ENCODE measurements around the gene HS3ST6.

HS3ST6 gene

DNA sequence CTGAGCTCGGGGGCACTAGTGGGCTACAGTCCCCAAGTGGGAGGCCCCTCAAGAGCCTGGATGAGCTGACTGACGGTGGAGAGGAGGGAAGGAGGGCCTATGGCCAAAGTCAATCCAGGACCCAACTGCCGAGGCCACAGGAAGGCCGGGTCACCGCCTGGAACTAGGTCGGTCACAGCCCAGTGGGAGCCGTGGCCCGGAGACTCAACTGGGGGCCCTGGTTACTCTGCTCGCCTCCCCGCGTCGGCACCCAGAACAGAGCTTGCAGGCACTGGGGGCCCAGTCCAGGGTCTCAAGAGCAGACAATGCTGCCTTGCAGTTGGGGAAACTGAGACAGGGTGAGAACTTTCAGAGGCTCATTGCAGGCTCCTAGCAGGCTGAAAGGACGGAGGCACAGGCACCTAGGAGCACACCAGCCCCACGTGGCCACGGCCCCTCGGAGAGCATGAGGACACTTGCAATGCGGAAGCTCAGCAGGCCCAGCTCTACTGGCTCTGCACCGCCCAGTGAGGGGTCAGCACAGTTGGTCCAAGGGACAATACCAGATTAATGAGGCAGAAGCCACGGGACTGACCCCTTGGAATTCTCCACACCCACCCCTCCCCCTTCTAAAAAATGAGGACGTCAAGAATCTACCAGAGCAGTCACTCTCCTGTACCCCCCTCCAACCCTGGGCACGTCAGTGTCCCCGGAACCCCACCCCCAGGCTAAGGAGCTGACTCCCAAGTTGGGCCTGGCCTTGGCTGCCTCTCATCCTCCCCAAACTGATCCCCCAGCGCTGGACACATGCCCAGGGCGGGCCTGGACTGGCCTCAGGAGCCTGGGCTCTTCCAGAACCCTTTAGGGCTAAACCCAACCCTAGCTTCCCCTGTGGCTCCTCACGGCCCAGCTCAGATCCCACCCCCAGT lies 2.2 kb downstream of the HS3ST6 start:
- Histone ChIP-seq H3K79me2 (ENCODE audit: insufficient read depth, low read length) (no peaks in the 10 kb centered on the region), H3K27me3 (ENCODE audit: insufficient read depth, low read length, poor library complexity, severe bottlenecking) (no peaks in the 10 kb centered on the region)

DNA sequence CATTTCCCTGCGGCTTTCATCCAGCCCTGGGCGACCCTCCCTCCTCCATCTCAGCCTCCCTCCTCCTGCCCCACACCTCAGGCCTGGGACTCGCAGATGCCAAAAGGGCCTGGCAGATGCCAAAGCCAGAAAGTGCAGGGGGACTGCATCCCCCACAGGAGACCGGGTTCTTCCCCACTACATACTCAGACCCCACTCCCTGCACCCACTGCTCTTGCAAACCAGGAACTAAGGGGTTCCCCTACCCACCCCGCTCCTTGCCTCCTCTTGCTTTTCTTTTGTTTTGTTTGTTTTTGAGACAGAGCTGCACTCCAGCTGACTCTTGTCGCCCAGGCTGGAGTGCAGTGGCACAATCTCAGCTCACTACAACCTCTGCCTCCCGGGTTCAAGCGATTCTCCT lies 3.2 kb downstream of the HS3ST6 start:
- H3K4me2 ChIP-seq (ENCODE audit: low read depth, low read length, poor library complexity, severe bottlenecking), result no peak overlapping the region
- H3F3A ChIP-seq (ENCODE audit: low read depth), result no peaks in the 10 kb centered on the region
- no peaks in the 10 kb centered on the region for H3K9me2 ChIP-seq (replicated peaks; ENCODE audit: low read depth, low read length)
- H3K4me1 ChIP-seq (ENCODE audit: insufficient read depth, low read length, poor library complexity, severe bottlenecking), result no peaks in the 10 kb centered on the region
- H3K79me2 ChIP-seq (ENCODE audit: insufficient read depth, low read length), result no peaks in the 10 kb centered on the region
- H3K27me3 ChIP-seq (ENCODE audit: insufficient read depth, low read length, poor library complexity, severe bottlenecking), result no peaks in the 10 kb centered on the region
- H3K9me3 ChIP-seq (ENCODE audit: insufficient read depth, low read depth, low read length), result no peaks in the 10 kb centered on the region
- no peak overlapping the region for H3K4me3 ChIP-seq (ENCODE audit: low read length, poor library complexity, severe bottlenecking)
- no peaks in the 10 kb centered on the region for H3K36me3 ChIP-seq (ENCODE audit: insufficient read depth, low read length)
- no peaks in the 10 kb centered on the region for H4K20me1 ChIP-seq (ENCODE audit: insufficient read depth, low read length, poor library complexity, severe bottlenecking)
- no peak overlapping the region for H3K9ac ChIP-seq (ENCODE audit: low read depth, low read length, poor library complexity, severe bottlenecking)
- H2AFZ ChIP-seq (ENCODE audit: low read length), result no peak overlapping the region
- TF ChIP-seq, protein P1, sequence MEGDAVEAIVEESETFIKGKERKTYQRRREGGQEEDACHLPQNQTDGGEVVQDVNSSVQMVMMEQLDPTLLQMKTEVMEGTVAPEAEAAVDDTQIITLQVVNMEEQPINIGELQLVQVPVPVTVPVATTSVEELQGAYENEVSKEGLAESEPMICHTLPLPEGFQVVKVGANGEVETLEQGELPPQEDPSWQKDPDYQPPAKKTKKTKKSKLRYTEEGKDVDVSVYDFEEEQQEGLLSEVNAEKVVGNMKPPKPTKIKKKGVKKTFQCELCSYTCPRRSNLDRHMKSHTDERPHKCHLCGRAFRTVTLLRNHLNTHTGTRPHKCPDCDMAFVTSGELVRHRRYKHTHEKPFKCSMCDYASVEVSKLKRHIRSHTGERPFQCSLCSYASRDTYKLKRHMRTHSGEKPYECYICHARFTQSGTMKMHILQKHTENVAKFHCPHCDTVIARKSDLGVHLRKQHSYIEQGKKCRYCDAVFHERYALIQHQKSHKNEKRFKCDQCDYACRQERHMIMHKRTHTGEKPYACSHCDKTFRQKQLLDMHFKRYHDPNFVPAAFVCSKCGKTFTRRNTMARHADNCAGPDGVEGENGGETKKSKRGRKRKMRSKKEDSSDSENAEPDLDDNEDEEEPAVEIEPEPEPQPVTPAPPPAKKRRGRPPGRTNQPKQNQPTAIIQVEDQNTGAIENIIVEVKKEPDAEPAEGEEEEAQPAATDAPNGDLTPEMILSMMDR (conservative IDR thresholded peaks at IDR 0.05; ENCODE audit: low read length), result no peak
- TF ChIP-seq EZH2phosphoT487 (IDR thresholded peaks at IDR 0.05; ENCODE audit: borderline replicate concordance), result no peak

More for the DNA sequence above, 2.2 kb downstream of the HS3ST6 start:
- no peak overlapping the region for H3K9ac ChIP-seq (ENCODE audit: low read depth, low read length, poor library complexity, severe bottlenecking)
- H4K20me1 ChIP-seq (ENCODE audit: insufficient read depth, low read length, poor library complexity, severe bottlenecking), result no peaks in the 10 kb centered on the region
- H3K9me2 ChIP-seq (replicated peaks; ENCODE audit: low read depth, low read length), result no peaks in the 10 kb centered on the region
- H3F3A ChIP-seq (ENCODE audit: low read depth), result no peaks in the 10 kb centered on the region
- H3K4me3 ChIP-seq (ENCODE audit: low read length, poor library complexity, severe bottlenecking), result no peak overlapping the region
- TF ChIP-seq, protein P1 (conservative IDR thresholded peaks at IDR 0.05; ENCODE audit: low read length), result no peak
- TF ChIP-seq EZH2phosphoT487 (IDR thresholded peaks at IDR 0.05; ENCODE audit: borderline replicate concordance), result no peak
- H3K36me3 ChIP-seq (ENCODE audit: insufficient read depth, low read length), result no peaks in the 10 kb centered on the region
- no peak overlapping the region for H3K4me2 ChIP-seq (ENCODE audit: low read depth, low read length, poor library complexity, severe bottlenecking)
- H2AFZ ChIP-seq (ENCODE audit: low read length), result no peak overlapping the region
- H3K9me3 ChIP-seq (ENCODE audit: insufficient read depth, low read depth, low read length), result no peaks in the 10 kb centered on the region
- H3K4me1 ChIP-seq (ENCODE audit: insufficient read depth, low read length, poor library complexity, severe bottlenecking), result no peaks in the 10 kb centered on the region

DNA sequence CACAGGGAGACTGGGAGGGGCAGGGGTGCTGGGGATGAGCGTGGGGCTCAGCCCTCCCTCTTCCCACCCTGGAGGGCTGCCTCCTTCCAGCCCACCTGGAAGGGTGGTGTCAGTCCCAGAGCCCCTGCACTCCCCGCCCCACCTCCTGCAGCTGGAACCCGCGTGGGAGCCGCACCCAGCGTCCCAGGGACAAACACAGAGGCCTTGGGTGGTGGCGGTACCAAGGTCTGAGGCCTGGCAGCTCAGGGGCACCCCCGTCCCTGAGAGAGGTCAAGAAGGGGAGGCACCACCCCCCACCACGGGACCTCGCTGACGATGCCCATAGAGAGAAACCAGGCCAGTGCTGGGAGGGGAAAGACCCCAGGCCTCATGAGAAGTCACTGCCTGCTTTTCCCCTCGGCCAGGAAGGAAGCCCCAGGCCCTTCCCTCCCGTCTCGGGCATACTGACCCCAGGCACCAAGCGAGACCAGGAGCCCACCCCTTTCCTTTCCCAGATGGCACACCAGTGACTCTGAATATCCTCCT lies 4.1 kb downstream of the HS3ST6 start:
- Histone ChIP-seq H3K27me3 (ENCODE audit: insufficient read depth, low read length, poor library complexity, severe bottlenecking) (no peaks in the 10 kb centered on the region), H3K9me3 (ENCODE audit: insufficient read depth, low read depth, low read length) (no peaks in the 10 kb centered on the region), H3K9ac (ENCODE audit: low read depth, low read length, poor library complexity, severe bottlenecking) (no peak overlapping the region), H3K4me1 (ENCODE audit: insufficient read depth, low read length, poor library complexity, severe bottlenecking) (no peaks in the 10 kb centered on the region), H2AFZ (ENCODE audit: low read length) (no peak overlapping the region), H4K20me1 (ENCODE audit: insufficient read depth, low read length, poor library complexity, severe bottlenecking) (no peaks in the 10 kb centered on the region), H3F3A (ENCODE audit: low read depth) (no peaks in the 10 kb centered on the region), H3K9me2 (replicated peaks; ENCODE audit: low read depth, low read length) (no peaks in the 10 kb centered on the region), H3K4me3 (ENCODE audit: low read length, poor library complexity, severe bottlenecking) (no peak overlapping the region), H3K4me2 (ENCODE audit: low read depth, low read length, poor library complexity, severe bottlenecking) (no peak overlapping the region), H3K79me2 (ENCODE audit: insufficient read depth, low read length) (no peaks in the 10 kb centered on the region), H3K36me3 (ENCODE audit: insufficient read depth, low read length) (no peaks in the 10 kb centered on the region)
- TF ChIP-seq EZH2phosphoT487 (IDR thresholded peaks at IDR 0.05; ENCODE audit: borderline replicate concordance), result no peak
- TF ChIP-seq, protein P1 (conservative IDR thresholded peaks at IDR 0.05; ENCODE audit: low read length), result no peak

Measured in Loucy (cell line).